IPS DF 4.7 (cell line): ENCODE data around the gene FIGN.

Source experiments
- DNase-seq: peaks from one replicate; pipeline ENCODE4 v3.0.0-alpha.2; 2013; ENCODE audit warnings: low spot score; ENCODE audit errors: extremely low read depth

Gene FIGN

GRCh38 chr2:163665817-163666216, 70.0 kb downstream of the FIGN start:
- no peak for DNase-seq

GRCh38 chr2:163665051-163665450, 70.8 kb downstream of the FIGN start:
- DNase-seq = no peak

DNA sequence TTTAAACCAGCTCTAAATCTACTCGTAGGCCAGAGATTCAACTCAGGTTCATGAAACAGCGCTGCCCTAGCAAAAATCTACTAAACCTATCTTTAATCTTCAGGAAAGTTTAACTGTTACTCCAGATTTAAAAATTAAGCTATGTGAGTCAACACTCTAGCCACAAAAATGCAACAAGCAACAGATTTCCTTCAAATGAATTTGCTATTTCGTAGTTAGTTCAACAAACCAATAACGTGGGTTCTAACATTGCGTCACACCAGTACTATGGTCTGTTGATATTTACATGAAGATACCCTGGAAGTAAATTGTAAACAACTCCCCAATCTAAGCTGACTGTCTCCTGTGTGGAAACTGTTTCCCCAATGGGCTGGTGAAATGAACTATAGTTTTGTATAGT, 71.2 kb downstream of the FIGN start:
- no peak for DNase-seq

GRCh38 chr2:163662141-163662780, 73.5 kb downstream of the FIGN start:
- DNase-seq = no peak

- no peak for DNase-seq
Observed at GRCh38 chr2:163659224-163659623, 76.6 kb downstream of the FIGN start.

DNA sequence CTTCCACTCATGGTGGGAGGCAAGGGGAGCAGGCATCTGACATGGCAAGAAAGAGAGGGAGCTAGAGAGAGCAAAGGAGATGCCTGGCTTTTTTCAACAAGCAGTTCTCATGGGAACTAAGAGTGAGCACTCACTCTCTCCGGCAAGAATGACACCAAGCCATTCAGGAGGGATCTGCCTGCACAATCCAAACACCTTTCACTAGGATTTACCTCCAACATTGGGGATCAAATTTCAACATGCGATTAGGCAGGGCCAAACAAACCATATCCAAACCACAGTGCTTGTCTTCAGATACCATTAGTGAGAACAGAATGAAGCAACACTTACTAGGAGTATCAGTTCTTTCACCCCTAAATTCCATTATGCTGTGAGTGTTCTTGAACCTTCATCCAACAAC, 77.3 kb downstream of the FIGN start:
- DNase-seq = no peak

DNA sequence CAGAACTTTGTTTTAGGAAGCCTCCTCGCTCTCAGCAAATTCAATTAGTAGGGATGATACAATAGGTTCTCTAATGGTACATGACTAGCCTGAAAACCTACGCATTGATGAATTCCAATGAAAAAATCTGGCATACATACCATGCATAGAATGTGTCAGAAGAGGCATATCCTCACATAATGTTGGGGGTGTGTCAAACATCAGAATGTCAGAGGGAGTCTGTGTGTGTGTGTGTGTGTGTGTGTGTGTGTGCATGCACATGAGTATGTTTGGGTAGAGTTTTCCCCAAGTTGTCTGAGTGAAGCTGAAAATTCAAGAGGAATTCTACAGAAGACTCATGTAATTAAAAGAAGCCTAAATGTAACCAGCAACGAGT, 78.5 kb downstream of the FIGN start:
- DNase-seq = no peak

GRCh38 chr2:163656622-163657280, 79.1 kb downstream of the FIGN start:
- DNase-seq = no peak

DNA sequence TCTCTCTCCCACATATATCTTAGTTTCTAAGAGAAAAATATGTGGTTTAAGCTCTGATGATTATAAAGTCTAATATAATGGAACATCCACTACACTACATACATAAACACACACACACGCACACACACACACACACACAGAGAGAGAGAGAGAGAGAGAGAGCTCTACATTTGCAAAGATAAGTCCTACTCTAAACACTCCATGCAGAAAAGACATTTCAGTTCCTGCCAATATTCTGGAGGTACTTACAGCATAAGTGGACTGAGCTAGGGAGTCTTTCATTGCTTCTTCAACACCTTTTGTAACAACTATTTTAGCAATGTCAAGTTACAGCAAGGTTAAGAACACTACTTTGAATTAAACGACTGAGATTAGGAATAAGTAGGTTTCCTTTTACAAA, 80.1 kb downstream of the FIGN start:
- no peak for DNase-seq

GRCh38 chr2:163652751-163653150, 83.1 kb downstream of the FIGN start:
- no peak for DNase-seq

GRCh38 chr2:163649080-163649479, 86.7 kb downstream of the FIGN start:
- no peak for DNase-seq

DNA sequence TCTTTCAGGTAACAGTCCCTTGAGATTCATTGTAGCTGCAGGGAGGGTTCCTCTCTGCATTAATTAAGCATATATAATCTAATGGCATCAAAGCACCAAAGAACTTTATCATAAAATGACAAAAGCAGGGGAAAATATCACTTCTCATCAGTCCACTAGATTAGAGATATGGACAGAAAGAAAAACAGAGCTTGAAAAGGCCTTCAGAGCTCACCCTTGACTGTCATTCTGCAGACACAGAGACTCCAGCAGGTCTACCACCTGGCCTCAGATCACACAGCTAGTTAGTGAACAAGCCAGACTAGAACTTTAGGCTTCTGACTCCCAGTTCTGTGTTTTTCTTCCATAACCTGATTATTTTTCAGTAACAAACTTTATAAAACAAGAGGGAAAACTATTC, 88.5 kb downstream of the FIGN start:
- no peak for DNase-seq

DNA sequence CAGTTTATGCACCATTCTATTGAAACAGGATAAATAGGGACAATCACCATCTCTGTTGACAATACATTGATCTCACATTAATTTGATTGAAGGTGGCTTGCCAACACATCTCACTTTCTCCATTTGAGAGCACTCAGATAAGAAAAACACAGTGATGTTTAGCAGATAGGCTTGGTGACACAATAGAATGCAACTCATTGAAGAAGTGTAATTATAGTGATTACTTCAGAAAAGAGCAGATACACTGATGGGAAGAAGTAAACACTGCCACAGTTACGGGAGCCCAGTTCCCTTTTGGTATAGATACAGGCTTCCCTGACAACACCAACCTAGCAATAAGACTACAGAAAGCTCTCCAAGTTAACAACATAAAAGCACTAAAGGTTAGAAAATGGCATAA, 89.1 kb downstream of the FIGN start:
- no peak for DNase-seq

- DNase-seq = no peak
Observed at GRCh38 chr2:163644238-163644637, 91.6 kb downstream of the FIGN start.

- no peak for DNase-seq
Observed at GRCh38 chr2:163641986-163642385, 93.8 kb downstream of the FIGN start.

DNA sequence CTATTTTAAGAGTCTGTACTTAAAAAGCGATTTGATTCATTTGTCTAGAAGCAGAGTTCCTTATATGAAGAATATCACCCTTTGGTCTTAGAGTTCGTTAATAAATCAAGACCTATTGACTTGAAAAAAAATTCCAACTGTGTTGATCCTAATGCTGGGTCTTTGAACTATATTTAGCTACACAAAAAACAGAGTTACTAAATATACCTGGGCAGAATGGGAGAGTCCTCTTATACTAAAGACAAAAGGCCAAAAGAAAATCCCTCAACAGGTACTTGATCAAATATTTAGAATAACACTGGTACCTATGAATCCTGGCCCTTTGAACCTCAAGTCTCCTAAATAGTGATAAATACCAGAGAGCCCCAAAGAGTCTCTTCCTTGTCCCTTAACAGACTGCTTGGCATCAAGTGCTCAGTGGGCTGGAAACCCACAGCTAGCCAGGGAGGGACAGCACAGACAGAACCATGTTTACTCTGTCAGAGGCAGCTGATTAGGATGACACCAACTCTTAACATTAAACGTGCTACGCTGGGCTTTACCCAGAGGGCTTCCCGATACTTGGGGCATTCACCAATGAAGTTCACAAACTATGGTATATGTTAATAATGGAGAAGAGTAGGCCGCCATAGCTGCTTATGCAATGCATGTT, 95.1 kb downstream of the FIGN start:
- no peak for DNase-seq

DNA sequence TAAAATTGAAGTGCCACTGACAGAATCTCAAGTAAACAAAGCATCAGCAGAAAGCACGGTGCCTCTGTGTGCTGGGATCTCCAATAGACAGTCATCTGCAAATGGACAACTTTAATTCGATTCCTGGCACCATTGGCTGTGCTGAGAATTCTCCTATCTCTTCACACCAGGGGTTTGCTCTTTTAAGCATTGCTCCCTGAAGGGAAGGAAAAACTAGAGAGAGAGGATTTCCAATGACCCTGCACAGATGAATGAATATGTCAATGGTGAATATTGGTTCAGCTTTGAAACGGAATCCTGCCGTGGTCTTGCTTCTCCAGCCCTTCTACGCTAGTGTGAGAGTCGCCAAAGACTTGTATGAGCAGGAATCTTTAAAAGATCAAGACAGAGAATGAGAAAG, 97.9 kb downstream of the FIGN start:
- no peak for DNase-seq

DNA sequence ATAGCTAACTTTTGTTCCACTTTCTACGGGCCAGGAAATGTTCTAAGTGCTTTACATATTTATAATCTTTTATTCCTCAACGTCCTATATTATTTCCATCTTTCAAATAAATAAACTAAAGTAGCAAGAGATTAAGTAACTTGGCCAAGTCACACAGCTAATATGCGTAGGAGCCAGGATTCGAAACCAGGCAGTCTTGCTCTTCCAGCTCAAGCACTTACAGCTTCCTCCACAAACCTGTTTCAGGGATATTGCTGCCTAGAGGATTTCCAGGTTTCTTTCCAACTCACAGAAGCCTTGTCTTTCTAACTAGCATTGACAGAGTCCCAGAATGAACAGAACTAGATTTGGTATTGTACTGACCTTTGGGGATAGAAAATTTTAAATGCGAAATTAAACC, 102.5 kb downstream of the FIGN start:
- no peak for DNase-seq

DNA sequence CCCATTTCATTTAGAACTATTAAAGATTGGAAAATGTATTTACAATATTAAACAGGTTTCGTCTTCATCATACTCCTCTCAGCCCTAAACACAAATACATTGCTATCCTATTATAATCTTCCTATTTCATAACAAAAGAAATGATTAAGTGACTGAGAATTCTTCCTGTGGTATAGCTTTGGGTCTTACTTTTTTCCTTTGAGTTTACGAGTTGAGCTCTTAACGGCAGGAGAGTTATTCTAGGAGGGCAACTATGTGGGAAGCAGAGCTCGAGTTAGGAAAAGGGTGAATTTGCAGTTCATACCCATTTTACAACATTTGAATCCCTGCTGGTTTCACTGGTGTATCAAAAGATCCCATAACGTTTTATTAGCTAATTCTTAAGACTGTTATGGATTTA, 105.0 kb downstream of the FIGN start:
- DNase-seq = no peak

GRCh38 chr2:163626639-163627109, 109.1 kb downstream of the FIGN start:
- DNase-seq = no peak

GRCh38 chr2:163626208-163626607, 109.6 kb downstream of the FIGN start:
- no peak for DNase-seq

DNA sequence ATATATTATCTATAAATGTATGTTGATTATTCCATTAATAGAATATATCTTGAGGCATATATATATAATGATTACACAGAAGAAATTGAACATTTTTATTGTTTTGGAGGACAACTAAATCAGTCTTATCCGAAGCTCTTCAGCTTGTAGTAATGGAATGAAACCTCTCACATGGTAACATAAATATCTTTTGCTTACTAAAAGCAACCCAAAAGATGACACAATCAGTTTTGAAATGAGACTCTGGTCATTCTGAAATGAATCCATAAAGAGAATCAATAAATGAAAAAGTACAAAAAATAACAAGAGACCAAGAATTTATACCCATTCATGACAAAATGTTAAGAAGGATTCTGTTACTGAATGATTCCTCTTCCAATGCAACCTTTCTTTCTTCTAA, 110.2 kb downstream of the FIGN start:
- no peak for DNase-seq

- DNase-seq = no peak
Observed at GRCh38 chr2:163621445-163622004, 114.3 kb downstream of the FIGN start.
